HUES48 (cell line): ENCODE measurements around the gene CREG1.

ENCODE experiments used
- H3K27ac ChIP-seq: one replicate; pipeline ENCODE4 v1.7.0; 2013; ENCODE audit warnings: low read depth, low read length, inconsistent platforms
- H3K27me3 ChIP-seq: 2 replicates; pipeline ENCODE4 v1.6.1; 2013; ENCODE audit warnings: mild to moderate bottlenecking, low read length; ENCODE audit not compliant: control insufficient read depth, insufficient read depth
- H3K36me3 ChIP-seq: 2 replicates; pipeline ENCODE4 v1.6.1; 2013; ENCODE audit warnings: low read length; ENCODE audit not compliant: control insufficient read depth, insufficient read depth
- H3K4me1 ChIP-seq: 2 replicates; pipeline ENCODE4 v1.6.1; 2013; ENCODE audit warnings: mild to moderate bottlenecking, low read length; ENCODE audit not compliant: control insufficient read depth, insufficient read depth
- H3K4me3 ChIP-seq: 2 replicates; pipeline ENCODE4 v1.5.1; 2013; ENCODE audit warnings: mild to moderate bottlenecking, low read depth, low read length
- H3K9ac ChIP-seq: 2 replicates; pipeline ENCODE4 v1.6.1; 2013; ENCODE audit warnings: mild to moderate bottlenecking, low read depth, low read length, moderate library complexity
- H3K9me3 ChIP-seq: 2 replicates; pipeline ENCODE4 v1.6.1; 2013; ENCODE audit warnings: low read length; ENCODE audit not compliant: control insufficient read depth, insufficient read depth

CREG1 gene

GRCh38 chr1:167545349-167545748, 8.2 kb downstream of the CREG1 start:
- Histone ChIP-seq H3K9ac (no peak overlapping the region), H3K4me3 (no peak overlapping the region), H3K36me3 (peaks cover 21% of the 10 kb centered on the region; the same call in 1 of the 2 replicates), H3K9me3 (no peaks in the 10 kb centered on the region), H3K27ac (no peak overlapping the region), H3K4me1 (no peaks in the 10 kb centered on the region; the same call in 1 of the 2 replicates), H3K27me3 (no peaks in the 10 kb centered on the region)

GRCh38 chr1:167544447-167545093, 9.0 kb downstream of the CREG1 start:
- Histone ChIP-seq H3K36me3 (peaks cover 21% of the 10 kb centered on the region; the same call in 1 of the 2 replicates), H3K9me3 (no peaks in the 10 kb centered on the region), H3K4me3 (no peak overlapping the region), H3K9ac (no peak overlapping the region), H3K27ac (no peak overlapping the region), H3K27me3 (no peaks in the 10 kb centered on the region), H3K4me1 (no peaks in the 10 kb centered on the region)

GRCh38 chr1:167543199-167543990, 10.2 kb downstream of the CREG1 start:
- Histone ChIP-seq H3K36me3 (peaks cover 21% of the 10 kb centered on the region; the same call in 1 of the 2 replicates), H3K9me3 (no peaks in the 10 kb centered on the region), H3K27ac (no peak overlapping the region), H3K27me3 (no peaks in the 10 kb centered on the region), H3K9ac (no peak overlapping the region), H3K4me1 (peaks cover 7% of the 10 kb centered on the region; the same call in 1 of the 2 replicates), H3K4me3 (no peak overlapping the region)

GRCh38 chr1:167542109-167543032, 11.2 kb downstream of the CREG1 start:
- H3K36me3 ChIP-seq, result peaks cover 21% of the 10 kb centered on the region; the same call in 1 of the 2 replicates
- no peak overlapping the region for H3K4me3 ChIP-seq
- H3K27ac ChIP-seq, result no peak overlapping the region
- no peaks in the 10 kb centered on the region for H3K27me3 ChIP-seq
- no peak overlapping the region for H3K9ac ChIP-seq
- no peaks in the 10 kb centered on the region for H3K9me3 ChIP-seq
- peaks cover 8% of the 10 kb centered on the region; the same call in 1 of the 2 replicates for H3K4me1 ChIP-seq

- H3K27ac ChIP-seq, result no peak overlapping the region
- H3K36me3 ChIP-seq, result peaks cover 17% of the 10 kb centered on the region; the same call in 1 of the 2 replicates
- no peak overlapping the region for H3K4me3 ChIP-seq
- no peaks in the 10 kb centered on the region for H3K27me3 ChIP-seq
- no peak overlapping the region for H3K9ac ChIP-seq
- no peaks in the 10 kb centered on the region for H3K9me3 ChIP-seq
- H3K4me1 ChIP-seq, result peaks cover 8% of the 10 kb centered on the region; the same call in 1 of the 2 replicates
Measured at GRCh38 chr1:167541610-167542009, 12.0 kb downstream of the CREG1 start.

GRCh38 chr1:167541003-167541402, 12.6 kb downstream of the CREG1 start:
- Histone ChIP-seq H3K27ac (no peak overlapping the region), H3K4me1 (peaks cover 8% of the 10 kb centered on the region; the same call in 1 of the 2 replicates), H3K9me3 (no peaks in the 10 kb centered on the region), H3K27me3 (no peaks in the 10 kb centered on the region), H3K4me3 (no peak overlapping the region), H3K36me3 (peaks cover 15% of the 10 kb centered on the region; the same call in 1 of the 2 replicates), H3K9ac (no peak overlapping the region)

- H3K9ac ChIP-seq, result no peak overlapping the region
- H3K9me3 ChIP-seq, result no peaks in the 10 kb centered on the region
Measured at GRCh38 chr1:167538657-167539056, 14.9 kb downstream of the CREG1 start.

GRCh38 chr1:167533851-167534300, 19.7 kb downstream of the CREG1 start:
- Histone ChIP-seq H3K27me3 (no peaks in the 10 kb centered on the region), H3K4me3 (no peak overlapping the region), H3K4me1 (peaks cover 10% of the 10 kb centered on the region; the same call in 1 of the 2 replicates), H3K9ac (no peak overlapping the region), H3K36me3 (no peaks in the 10 kb centered on the region), H3K9me3 (no peaks in the 10 kb centered on the region), H3K27ac (no peak overlapping the region)

More at GRCh38 chr1:167538657-167539056, 14.9 kb downstream of the CREG1 start:
- Histone ChIP-seq H3K4me3 (no peak overlapping the region), H3K27ac (no peak overlapping the region), H3K27me3 (no peaks in the 10 kb centered on the region), H3K4me1 (peaks cover 8% of the 10 kb centered on the region; the same call in 1 of the 2 replicates), H3K36me3 (no peaks in the 10 kb centered on the region)

- Histone ChIP-seq H3K36me3 (no peaks in the 10 kb centered on the region), H3K4me3 (no peak overlapping the region), H3K27me3 (no peaks in the 10 kb centered on the region), H3K9ac (no peak overlapping the region), H3K4me1 (peaks cover 4% of the 10 kb centered on the region; the same call in 1 of the 2 replicates), H3K9me3 (no peaks in the 10 kb centered on the region), H3K27ac (no peak overlapping the region)
Measured at GRCh38 chr1:167532964-167533824, 20.4 kb downstream of the CREG1 start.

GRCh38 chr1:167532375-167532774, 21.2 kb downstream of the CREG1 start:
- Histone ChIP-seq H3K4me1 (peaks cover 4% of the 10 kb centered on the region; the same call in 1 of the 2 replicates), H3K4me3 (no peak overlapping the region), H3K9me3 (no peaks in the 10 kb centered on the region), H3K27me3 (no peaks in the 10 kb centered on the region; the same call in 1 of the 2 replicates), H3K27ac (no peak overlapping the region), H3K36me3 (no peaks in the 10 kb centered on the region), H3K9ac (no peak overlapping the region)
